Stomach (tissue), 9 donors: ENCODE measurements around the gene MKNK2. TPM values are rescaled to one million over a fixed set of nuclear protein-coding genes. Genes with fewer than 3 reads are reported as not detected.
"Not testable (repeated sequence)": the region's sequence is repeated elsewhere in the genome, so short reads cannot be mapped to it uniquely, and the experiment has no call there.

Experiments used
- DNase-seq, 2 donors: peaks; one replicate each; pipeline versions ENCODE4 v3.0.0 to v3.0.0-alpha.2; 2013 to 2019
- H3K27ac ChIP-seq, 5 donors: fragments of 200-600 bp in 4 of 5; sonication (generic) in 4 of 5; one replicate each; pipeline ENCODE4 v1.5.1; 2013 to 2019; ENCODE audit warnings: mild to moderate bottlenecking in 1 of 5, moderate library complexity in 1 of 5
- H3K27me3 ChIP-seq, 3 donors: fragments of 200-600 bp; sonication (generic); one replicate each; pipeline ENCODE4 v1.5.1; 2017 to 2019; ENCODE audit warnings: mixed run types in 1 of 3
- H3K36me3 ChIP-seq, 4 donors: fragments of 200-600 bp; sonication (generic); 1 replicate in 3 of 4; 2 replicates in 1 of 4; pipeline ENCODE4 v1.5.1; 2016 to 2019
- H3K4me1 ChIP-seq, 4 donors: fragments of 200-600 bp; sonication (generic); one replicate each; pipeline ENCODE4 v1.5.1; 2016 to 2019
- H3K4me3 ChIP-seq, 4 donors: fragments of 200-600 bp; sonication (generic) in 3 of 4; one replicate each; pipeline ENCODE4 v1.5.1; 2016 to 2019; ENCODE audit warnings: mild to moderate bottlenecking in 1 of 4
- H3K9me3 ChIP-seq, 4 donors: fragments of 200-600 bp; sonication (generic); one replicate each; pipeline ENCODE4 v1.5.1; 2016 to 2019
- EP300 ChIP-seq: sonication (generic); formaldehyde crosslinking; IDR thresholded peaks from one replicate; pipeline ENCODE4 v1.6.1; 2017; ENCODE audit warnings: antibody characterized with exemption
- POLR2A ChIP-seq, 4 donors: fragments of 450-650 bp; IDR thresholded peaks; one replicate each; pipeline ENCODE4 v1.6.1; 2016; ENCODE audit warnings: antibody characterized with exemption in 4 of 4, control low read depth in 2 of 4, mild to moderate bottlenecking in 1 of 4, moderate library complexity in 1 of 4
- POLR2AphosphoS5 ChIP-seq, 3 donors: sonication (generic); formaldehyde crosslinking; IDR thresholded peaks; one replicate each; pipeline ENCODE4 v1.6.1; 2016; ENCODE audit warnings: antibody characterized with exemption in 3 of 3
- WGBS, 5 donors: extraction: QIAGEN DNeasy Blood & Tissue Kit in 3 of 5; methylation state at CpG; one replicate each; pipeline versions ENCODE4 v1.1.5 to v1.1.7; 2013 to 2018; 5-methylcytosine and 5-hydroxymethylcytosine counted together
- intact Hi-C: fragments of 100-400 bp; cut with DNase I; formaldehyde crosslinking; loops from one replicate; pipeline ENCODE4 v1.15.1; 2023; ENCODE audit warnings: low total_unique reads
- polyA plus RNA-seq, 3 donors: library from polyadenylated mRNA; stranded (reverse); fragments of 200-250 nt; gene quantifications; one replicate each; pipeline ENCODE4 v1.2.3, GENCODE V29; 2013
- small RNA-seq, 4 donors: library from RNA; depleted of rRNA; stranded (forward); fragments of <200 nt; gene quantifications; one replicate each; pipeline ENCODE3, GENCODE V24; 2016
- total RNA-seq, 5 donors: library from RNA; depleted of rRNA; stranded (reverse); fragments of >200 nt; gene quantifications; one replicate each; pipeline versions ENCODE4 v1.1.0 to v1.2.3, GENCODE V29; 2014 to 2016
- TF ChIP-seq, protein P1 (sequence below), 7 experiments: fragments of 450-650 bp in 4 of 7; fragments of 200-600 bp in 3 of 7; sonication (generic) in 3 of 7; IDR thresholded peaks; one replicate each; pipeline ENCODE4 v1.5.1; 2016 to 2019; ENCODE audit warnings: antibody characterized with exemption in 7 of 7, control low read depth in 2 of 7, mild to moderate bottlenecking in 1 of 7
- donor health status: healthy with polysubstance abuse.
- donor health status: Bipolar disorder and iron deficiency.
- donor health status: healthy.

The MKNK2 gene
- total and polyA plus RNA-seq, 8 donors, result 38.7 to 192 (median 113) TPM

DNA sequence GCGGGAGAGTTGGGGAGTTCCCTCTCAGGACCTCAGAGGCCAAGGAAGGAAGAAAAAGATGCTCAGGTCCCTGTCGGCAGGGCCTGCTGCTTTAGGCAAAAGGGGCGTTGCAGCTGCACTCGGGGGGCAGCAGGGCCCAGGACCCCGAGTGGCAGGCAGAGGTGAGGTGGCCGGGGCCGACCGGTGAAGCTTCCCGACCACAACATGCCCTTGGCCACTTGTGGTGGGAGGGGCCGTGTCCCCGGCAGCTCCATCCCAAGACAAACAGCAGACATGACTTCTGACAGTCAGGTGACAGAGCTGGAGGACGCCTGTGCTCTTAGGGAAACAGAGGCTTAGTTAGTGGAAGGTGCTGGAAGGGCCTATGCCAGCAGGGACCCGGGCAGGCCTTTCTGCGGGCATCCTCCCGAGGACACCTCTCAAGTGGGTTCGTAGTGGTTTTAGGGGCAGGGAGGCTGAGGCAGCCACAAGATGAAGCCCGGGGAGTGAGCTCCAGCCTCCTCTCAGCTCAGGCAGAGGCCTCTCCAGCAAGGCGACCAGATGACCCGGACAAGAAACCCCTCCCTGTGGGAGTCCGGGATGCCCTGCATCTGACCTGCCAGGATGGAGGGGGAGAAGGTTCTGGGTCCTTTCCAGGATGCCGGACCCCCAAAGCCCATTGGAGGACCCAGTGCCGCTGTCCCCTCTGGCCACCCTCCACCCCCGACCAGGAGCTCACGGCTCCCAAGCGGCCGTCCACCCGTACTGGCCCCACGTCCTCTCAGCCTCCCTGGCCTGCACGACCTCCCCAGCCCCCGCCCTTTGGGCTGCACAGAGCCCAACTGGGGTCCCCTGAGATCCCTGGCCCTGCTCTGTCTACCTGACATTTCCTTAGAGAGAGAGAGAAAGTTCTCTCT, 59.8 kb downstream of the MKNK2 start:
- H3K36me3 ChIP-seq, result peaks cover 56 to 97% (median 91%) of the 10 kb centered on the region in 4 donors
- 89 to 92% (median 90%) methylated on average over 20 to 30 of the region's 30 CpGs for WGBS, 5 donors
- H3K27ac ChIP-seq, result no peak overlapping the region
- TF ChIP-seq, protein P1, sequence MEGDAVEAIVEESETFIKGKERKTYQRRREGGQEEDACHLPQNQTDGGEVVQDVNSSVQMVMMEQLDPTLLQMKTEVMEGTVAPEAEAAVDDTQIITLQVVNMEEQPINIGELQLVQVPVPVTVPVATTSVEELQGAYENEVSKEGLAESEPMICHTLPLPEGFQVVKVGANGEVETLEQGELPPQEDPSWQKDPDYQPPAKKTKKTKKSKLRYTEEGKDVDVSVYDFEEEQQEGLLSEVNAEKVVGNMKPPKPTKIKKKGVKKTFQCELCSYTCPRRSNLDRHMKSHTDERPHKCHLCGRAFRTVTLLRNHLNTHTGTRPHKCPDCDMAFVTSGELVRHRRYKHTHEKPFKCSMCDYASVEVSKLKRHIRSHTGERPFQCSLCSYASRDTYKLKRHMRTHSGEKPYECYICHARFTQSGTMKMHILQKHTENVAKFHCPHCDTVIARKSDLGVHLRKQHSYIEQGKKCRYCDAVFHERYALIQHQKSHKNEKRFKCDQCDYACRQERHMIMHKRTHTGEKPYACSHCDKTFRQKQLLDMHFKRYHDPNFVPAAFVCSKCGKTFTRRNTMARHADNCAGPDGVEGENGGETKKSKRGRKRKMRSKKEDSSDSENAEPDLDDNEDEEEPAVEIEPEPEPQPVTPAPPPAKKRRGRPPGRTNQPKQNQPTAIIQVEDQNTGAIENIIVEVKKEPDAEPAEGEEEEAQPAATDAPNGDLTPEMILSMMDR (IDR thresholded peaks at IDR 0.05), result no peak
- TF ChIP-seq POLR2AphosphoS5 (IDR thresholded peaks at IDR 0.05), result no peak
- no peak for TF ChIP-seq EP300
- TF ChIP-seq POLR2A (IDR thresholded peaks at IDR 0.05), result no peak
- no peaks in the 10 kb centered on the region for H3K9me3 ChIP-seq
- DNase-seq, result no peak
- intact Hi-C loops, result no loop called here
- no peak overlapping the region for H3K4me3 ChIP-seq
- no peaks in the 10 kb centered on the region for H3K27me3 ChIP-seq
- H3K4me1 ChIP-seq, result peaks cover 0 to 2% (median 0%) of the 10 kb centered on the region in 4 donors

DNA sequence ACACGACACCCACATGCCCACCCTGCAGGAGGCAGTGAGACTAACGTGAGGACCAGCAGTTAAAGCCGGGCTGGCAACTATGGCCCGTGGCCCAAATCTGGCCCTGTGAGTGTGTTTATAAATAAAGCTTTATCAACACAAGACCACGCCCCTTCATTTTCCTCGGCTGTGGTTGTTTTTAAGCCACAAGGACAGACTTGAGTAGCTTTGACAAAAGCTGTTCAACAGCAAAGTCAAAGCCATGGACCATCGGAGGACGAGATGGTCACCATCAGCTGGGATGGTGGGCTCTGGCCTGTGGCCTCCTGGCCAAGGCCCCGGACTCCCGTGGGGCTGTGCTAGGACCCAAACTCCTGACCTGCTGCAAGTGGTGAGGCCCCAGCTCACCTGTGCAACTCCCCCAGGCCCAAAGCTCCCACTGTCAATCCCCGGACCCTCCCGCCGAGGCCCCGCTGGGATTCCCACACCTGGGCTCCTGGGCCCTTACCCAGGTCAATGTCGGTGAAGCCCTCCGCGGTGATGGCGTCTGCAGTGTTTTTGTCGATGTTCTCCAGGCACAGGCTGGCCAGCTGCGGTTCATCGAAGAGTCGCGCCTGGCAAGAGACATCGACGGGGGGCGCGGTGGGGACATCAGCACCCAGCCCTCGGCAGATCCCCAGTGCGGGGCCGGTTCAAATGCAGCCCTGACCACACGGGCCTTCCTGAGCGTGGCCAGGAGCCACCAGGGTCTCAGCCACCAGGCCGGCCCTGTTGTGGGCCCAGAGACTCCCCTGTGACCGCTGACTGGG, 60.6 kb downstream of the MKNK2 start:
- no peak for TF ChIP-seq POLR2AphosphoS5 (IDR thresholded peaks at IDR 0.05)
- TF ChIP-seq, protein P1 (IDR thresholded peaks at IDR 0.05), result no peak
- TF ChIP-seq EP300, result no peak
- TF ChIP-seq POLR2A (IDR thresholded peaks at IDR 0.05), result no peak
- Histone ChIP-seq H3K4me3 (no peak overlapping the region), H3K36me3 (peaks cover 58 to 97% (median 92%) of the 10 kb centered on the region in 4 donors), H3K9me3 (no peaks in the 10 kb centered on the region), H3K4me1 (peaks cover 0 to 10% (median 0%) of the 10 kb centered on the region in 4 donors), H3K27me3 (no peaks in the 10 kb centered on the region), H3K27ac (no peak overlapping the region)
- intact Hi-C loops, result no loop called here
- WGBS, 5 donors, result 94 to 97% (median 95%) methylated on average over 19 to 34 of the region's 34 CpGs
- DNase-seq, result no peak

DNA sequence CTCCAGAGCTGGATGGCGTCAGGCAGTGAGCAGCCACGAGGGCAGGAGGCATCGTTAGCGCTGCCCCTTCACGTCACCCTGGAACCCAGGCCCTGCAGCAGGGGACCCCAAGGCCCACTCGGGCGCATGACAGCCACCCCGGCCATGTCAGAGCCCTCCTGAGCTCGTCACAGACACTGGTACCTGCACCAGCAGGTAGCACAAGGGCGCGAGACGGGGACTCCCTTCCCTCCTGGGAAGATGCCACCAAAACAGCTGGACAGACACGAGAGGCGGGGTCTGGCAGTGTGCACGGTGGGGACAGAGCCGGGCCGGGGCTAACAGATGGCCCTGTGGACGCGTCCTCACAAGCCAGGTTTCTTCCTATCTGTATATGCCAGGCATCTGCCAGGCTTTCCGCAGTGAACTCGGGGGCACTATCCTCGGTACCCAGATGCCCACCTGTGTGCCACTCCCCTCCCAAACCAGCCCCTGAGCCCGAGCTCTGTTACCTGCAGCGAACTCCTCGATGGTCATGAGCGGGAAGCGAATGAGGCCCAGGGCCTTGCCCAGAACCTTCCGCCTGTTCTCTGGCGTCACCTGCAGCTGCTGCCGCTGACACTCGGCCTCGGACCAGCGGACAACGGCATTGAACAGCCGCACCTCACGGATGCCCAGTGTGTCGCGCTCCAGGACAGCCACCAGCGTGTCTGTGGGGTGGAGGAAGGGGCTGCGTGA, 61.4 kb downstream of the MKNK2 start:
- WGBS, 5 donors, result 90 to 94% (median 92%) methylated on average over 24 to 40 of the region's 40 CpGs
- TF ChIP-seq, protein P1 (IDR thresholded peaks at IDR 0.05), result no peak
- TF ChIP-seq POLR2AphosphoS5 (IDR thresholded peaks at IDR 0.05) (no peak), POLR2A (IDR thresholded peaks at IDR 0.05) (no peak), EP300 (no peak)

DNA sequence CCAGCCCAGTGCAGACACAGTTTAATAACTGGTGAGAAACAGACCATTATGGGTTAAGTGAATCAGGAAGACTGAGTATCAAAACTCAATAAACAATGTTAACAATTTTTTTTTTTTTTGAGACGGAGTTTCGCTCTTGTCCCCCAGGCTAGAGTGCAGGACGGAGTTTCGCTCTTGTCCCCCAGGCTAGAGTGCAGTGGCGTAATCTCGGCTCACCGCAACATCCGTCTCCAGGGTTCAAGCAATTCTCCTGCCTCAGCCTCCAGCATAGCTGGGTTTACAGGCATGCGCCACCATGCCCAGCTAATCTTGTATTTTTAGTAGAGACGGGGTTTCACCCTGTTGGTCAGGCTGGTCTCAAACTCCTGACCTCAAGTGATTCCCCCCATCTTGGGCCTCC, 62.6 kb downstream of the MKNK2 start:
- 73 to 82% (median 78%) methylated on average over 9 to 10 of the region's 10 CpGs for WGBS, 5 donors
- H3K4me1 ChIP-seq, result peaks cover 0 to 12% (median 0%) of the 10 kb centered on the region in 4 donors
- intact Hi-C loops, DNase-seq, H3K27me3 ChIP-seq, H3K4me3 ChIP-seq, H3K27ac ChIP-seq, H3K9me3 ChIP-seq: not testable (repeated sequence)
- peaks cover 69 to 99% (median 95%) of the 10 kb centered on the region in 4 donors for H3K36me3 ChIP-seq

More for the DNA sequence above, 61.4 kb downstream of the MKNK2 start:
- no peaks in the 10 kb centered on the region for H3K9me3 ChIP-seq
- H3K27ac ChIP-seq, result no peak overlapping the region
- peaks cover 65 to 99% (median 95%) of the 10 kb centered on the region in 4 donors for H3K36me3 ChIP-seq
- DNase-seq, result no peak
- no peaks in the 10 kb centered on the region for H3K27me3 ChIP-seq
- H3K4me1 ChIP-seq, result peaks cover 0 to 12% (median 0%) of the 10 kb centered on the region in 4 donors
- no peak overlapping the region for H3K4me3 ChIP-seq
- intact Hi-C loops, result no loop called here

Small RNA genes within 50 kb of the gene (small RNA-seq; reads per million reads assigned to genes)
- gene AC007136.1, result 0 reads per million in 4 donors

Other genes with a start within 250 kb of the MKNK2 start
- 1 to 10 TPM in 1 of 5 donors, not detected in 4; 1.3 TPM for gene ATP8B3, start 239.0 kb downstream of the MKNK2 start, total RNA-seq
- 1 to 10 TPM in 1 of 3 donors, under 1 TPM in 2; 0.15 to 1.4 (median 0.31) TPM for gene ATP8B3, start 239.0 kb downstream of the MKNK2 start, polyA plus RNA-seq
- gene REXO1, start 202.8 kb downstream of the MKNK2 start, total RNA-seq, result 100 to 1,000 TPM in 1 of 5 donors, 10 to 100 TPM in 4; 10.1 to 164 (median 25.7) TPM
- gene REXO1, start 202.8 kb downstream of the MKNK2 start, polyA plus RNA-seq, result 10 to 100 TPM; 10.1 to 15.5 (median 15.2) TPM
- 10 to 100 TPM in 2 of 5 donors, 1 to 10 TPM in 2, not detected in 1; 3.5 to 31.9 (median 15.8) TPM for gene KLF16, start 187.7 kb downstream of the MKNK2 start, total RNA-seq
- 1 to 10 TPM; 5.0 to 7.6 (median 6.6) TPM for gene KLF16, start 187.7 kb downstream of the MKNK2 start, polyA plus RNA-seq
- gene ABHD17A, start 165.7 kb downstream of the MKNK2 start, total RNA-seq, result 100 to 1,000 TPM in 1 of 5 donors, 10 to 100 TPM in 4; 25.7 to 177 (median 33.0) TPM
- 10 to 100 TPM; 73.0 to 76.3 (median 75.5) TPM for gene ABHD17A, start 165.7 kb downstream of the MKNK2 start, polyA plus RNA-seq
- gene ADAT3, start 145.8 kb downstream of the MKNK2 start, total RNA-seq, result 10 to 100 TPM in 3 of 5 donors, 1 to 10 TPM in 2; 4.2 to 75.9 (median 18.3) TPM
- 1 to 10 TPM; 5.5 to 6.7 (median 6.0) TPM for gene ADAT3, start 145.8 kb downstream of the MKNK2 start, polyA plus RNA-seq
- gene SCAMP4, start 145.8 kb downstream of the MKNK2 start, total RNA-seq, result 10 to 100 TPM; 10.7 to 77.6 (median 17.9) TPM
- gene SCAMP4, start 145.8 kb downstream of the MKNK2 start, polyA plus RNA-seq, result 10 to 100 TPM in 2 of 3 donors, 1 to 10 TPM in 1; 7.8 to 23.9 (median 19.4) TPM
- 100 to 1,000 TPM in 3 of 5 donors, 10 to 100 TPM in 2; 35.8 to 210 (median 106) TPM for gene CSNK1G2, start 110.1 kb downstream of the MKNK2 start, total RNA-seq
- 10 to 100 TPM; 30.2 to 44.9 (median 37.3) TPM for gene CSNK1G2, start 110.1 kb downstream of the MKNK2 start, polyA plus RNA-seq
- 10 to 100 TPM; 17.9 to 39.6 (median 33.3) TPM for gene BTBD2, start 35.5 kb downstream of the MKNK2 start, total RNA-seq
- 10 to 100 TPM; 39.9 to 50.2 (median 40.9) TPM for gene BTBD2, start 35.5 kb downstream of the MKNK2 start, polyA plus RNA-seq
- 100 to 1,000 TPM in 2 of 5 donors, 10 to 100 TPM in 2, 1 to 10 TPM in 1; 9.9 to 181 (median 41.4) TPM for gene MOB3A, start 45.1 kb upstream of the MKNK2 start, total RNA-seq
- gene MOB3A, start 45.1 kb upstream of the MKNK2 start, polyA plus RNA-seq, result 10 to 100 TPM; 12.6 to 17.4 (median 14.1) TPM
- gene IZUMO4, start 45.7 kb upstream of the MKNK2 start, total RNA-seq, result 1 to 10 TPM in 2 of 5 donors, not detected in 3; 3.5 to 7.5 TPM
- gene IZUMO4, start 45.7 kb upstream of the MKNK2 start, polyA plus RNA-seq, result 10 to 100 TPM in 1 of 3 donors, 1 to 10 TPM in 2; 8.1 to 22.3 (median 9.6) TPM
- 100 to 1,000 TPM in 4 of 5 donors, 10 to 100 TPM in 1; 49.0 to 340 (median 134) TPM for gene AP3D1, start 100.3 kb upstream of the MKNK2 start, total RNA-seq
- gene AP3D1, start 100.3 kb upstream of the MKNK2 start, polyA plus RNA-seq, result 10 to 100 TPM; 53.8 to 59.6 (median 59.4) TPM
- 10 to 100 TPM; 10.5 to 71.8 (median 28.1) TPM for gene DOT1L, start 112.7 kb upstream of the MKNK2 start, total RNA-seq
- 1 to 10 TPM; 3.8 to 6.4 (median 5.0) TPM for gene DOT1L, start 112.7 kb upstream of the MKNK2 start, polyA plus RNA-seq
- gene PLEKHJ1, start 185.1 kb upstream of the MKNK2 start, total RNA-seq, result 100 to 1,000 TPM in 2 of 5 donors, 10 to 100 TPM in 3; 22.2 to 459 (median 96.9) TPM
- 100 to 1,000 TPM; 113 to 173 (median 132) TPM for gene PLEKHJ1, start 185.1 kb upstream of the MKNK2 start, polyA plus RNA-seq
- gene SF3A2, start 185.6 kb upstream of the MKNK2 start, total RNA-seq, result 100 to 1,000 TPM in 1 of 5 donors, 10 to 100 TPM in 4; 25.8 to 214 (median 33.9) TPM
- gene SF3A2, start 185.6 kb upstream of the MKNK2 start, polyA plus RNA-seq, result 10 to 100 TPM; 33.3 to 42.4 (median 40.2) TPM
- gene AMH, start 198.1 kb upstream of the MKNK2 start, total RNA-seq, result 1 to 10 TPM in 2 of 5 donors, under 1 TPM in 1, not detected in 2; 0.45 to 2.0 (median 1.1) TPM
- 1 to 10 TPM in 1 of 3 donors, under 1 TPM in 2; 0.50 to 1.5 (median 0.61) TPM for gene AMH, start 198.1 kb upstream of the MKNK2 start, polyA plus RNA-seq
- under 1 TPM in 1 of 5 donors, not detected in 4; 0.58 TPM for gene JSRP1, start 205.2 kb upstream of the MKNK2 start, total RNA-seq
- under 1 TPM in 2 of 3 donors, not detected in 1; 0.68 to 0.75 TPM for gene JSRP1, start 205.2 kb upstream of the MKNK2 start, polyA plus RNA-seq
- gene PEAK3, start 230.9 kb upstream of the MKNK2 start, total RNA-seq, result 1 to 10 TPM in 1 of 5 donors, under 1 TPM in 1, not detected in 3; 0.87 to 1.4 TPM
- under 1 TPM in 2 of 3 donors, not detected in 1; 0.15 to 0.31 TPM for gene PEAK3, start 230.9 kb upstream of the MKNK2 start, polyA plus RNA-seq